ES-I3 (cell line): Measurements from ENCODE around the gene RPN1.
"Not testable (repeated sequence)": the region's sequence is repeated elsewhere in the genome, so short reads cannot be mapped to it uniquely, and the experiment has no call there.

Source experiments
- H3K36me3 ChIP-seq: 2 replicates; pipeline ENCODE4 v1.6.1; 2013; ENCODE audit warnings: mild to moderate bottlenecking, low read length, control low read depth, moderate library complexity; ENCODE audit not compliant: insufficient read depth
- H3K4me1 ChIP-seq: 2 replicates; pipeline ENCODE4 v1.6.1; 2013; ENCODE audit warnings: mild to moderate bottlenecking, control low read depth, low read length; ENCODE audit not compliant: insufficient read depth
- H3K9ac ChIP-seq: 2 replicates; pipeline ENCODE4 v1.6.1; 2013; ENCODE audit warnings: low read depth, mild to moderate bottlenecking, low read length, moderate library complexity
- H3K9me3 ChIP-seq: 2 replicates; pipeline ENCODE4 v1.6.1; 2013; ENCODE audit warnings: mild to moderate bottlenecking, low read length, moderate library complexity; ENCODE audit not compliant: control insufficient read depth, insufficient read depth

Gene RPN1

GRCh38 chr3:128667641-128668040, 17.0 kb upstream of the RPN1 start:
- Histone ChIP-seq H3K9ac (no peak overlapping the region), H3K4me1 (no peaks in the 10 kb centered on the region; the same call in 1 of the 2 replicates), H3K36me3 (no peaks in the 10 kb centered on the region), H3K9me3 (no peaks in the 10 kb centered on the region)

GRCh38 chr3:128665362-128666021, 14.9 kb upstream of the RPN1 start:
- Histone ChIP-seq H3K9ac (no peak overlapping the region), H3K9me3 (peaks cover 3% of the 10 kb centered on the region; the same call in 1 of the 2 replicates), H3K4me1 (no peaks in the 10 kb centered on the region; the same call in 1 of the 2 replicates), H3K36me3 (no peaks in the 10 kb centered on the region)

- Histone ChIP-seq H3K4me1 (no peaks in the 10 kb centered on the region; the same call in 1 of the 2 replicates), H3K36me3 (no peaks in the 10 kb centered on the region), H3K9ac (no peak overlapping the region), H3K9me3 (peaks cover 3% of the 10 kb centered on the region; the same call in 1 of the 2 replicates)
These were observed 12.5 kb upstream of the RPN1 start for GRCh38 chr3:128663151-128663550.

GRCh38 chr3:128655531-128655930, 4.9 kb upstream of the RPN1 start:
- no peaks in the 10 kb centered on the region for H3K9me3 ChIP-seq
- no peaks in the 10 kb centered on the region for H3K36me3 ChIP-seq
- no peak overlapping the region for H3K9ac ChIP-seq
- no peaks in the 10 kb centered on the region for H3K4me1 ChIP-seq

GRCh38 chr3:128653993-128654805, 3.6 kb upstream of the RPN1 start:
- H3K9ac ChIP-seq, H3K9me3 ChIP-seq, H3K4me1 ChIP-seq, H3K36me3 ChIP-seq: not testable (repeated sequence)

- not testable (repeated sequence) for H3K9ac ChIP-seq, H3K4me1 ChIP-seq, H3K36me3 ChIP-seq, H3K9me3 ChIP-seq
These were observed 2.9 kb upstream of the RPN1 start for GRCh38 chr3:128653383-128653992.

GRCh38 chr3:128648940-128649663, 1.5 kb downstream of the RPN1 start:
- H3K4me1 ChIP-seq = no peaks in the 10 kb centered on the region
- H3K36me3 ChIP-seq = peaks cover 7% of the 10 kb centered on the region; the same call in 1 of the 2 replicates
- H3K9me3 ChIP-seq = no peaks in the 10 kb centered on the region
- H3K9ac ChIP-seq = peak overlapping the region; percentile 73

GRCh38 chr3:128648402-128648801, 2.2 kb downstream of the RPN1 start:
- Histone ChIP-seq H3K9ac (no peak overlapping the region), H3K9me3 (no peaks in the 10 kb centered on the region), H3K36me3 (peaks cover 11% of the 10 kb centered on the region; the same call in 1 of the 2 replicates), H3K4me1 (no peaks in the 10 kb centered on the region)

GRCh38 chr3:128647307-128647706, 3.3 kb downstream of the RPN1 start:
- Histone ChIP-seq H3K9ac (no peak overlapping the region), H3K4me1 (no peaks in the 10 kb centered on the region), H3K9me3 (no peaks in the 10 kb centered on the region), H3K36me3 (peaks cover 11% of the 10 kb centered on the region; the same call in 1 of the 2 replicates)

- Histone ChIP-seq H3K9me3 (no peaks in the 10 kb centered on the region), H3K36me3 (peaks cover 30% of the 10 kb centered on the region), H3K4me1 (no peaks in the 10 kb centered on the region), H3K9ac (no peak overlapping the region)
These were observed 16.5 kb downstream of the RPN1 start for GRCh38 chr3:128634075-128634611.

GRCh38 chr3:128632301-128632700, 18.3 kb downstream of the RPN1 start:
- no peak overlapping the region for H3K9ac ChIP-seq
- H3K4me1 ChIP-seq = no peaks in the 10 kb centered on the region
- H3K36me3 ChIP-seq = peaks cover 25% of the 10 kb centered on the region
- H3K9me3 ChIP-seq = no peaks in the 10 kb centered on the region

GRCh38 chr3:128629936-128630335, 20.7 kb downstream of the RPN1 start:
- Histone ChIP-seq H3K9ac (no peak overlapping the region), H3K9me3 (no peaks in the 10 kb centered on the region), H3K36me3 (peaks cover 39% of the 10 kb centered on the region), H3K4me1 (no peaks in the 10 kb centered on the region)

- no peaks in the 10 kb centered on the region for H3K4me1 ChIP-seq
- H3K36me3 ChIP-seq = peaks cover 37% of the 10 kb centered on the region
- no peaks in the 10 kb centered on the region for H3K9me3 ChIP-seq
- H3K9ac ChIP-seq = no peak overlapping the region
These were observed 25.1 kb downstream of the RPN1 start for GRCh38 chr3:128625409-128625945.
